ENCODE data around the gene HLX.

HLX gene

DNA sequence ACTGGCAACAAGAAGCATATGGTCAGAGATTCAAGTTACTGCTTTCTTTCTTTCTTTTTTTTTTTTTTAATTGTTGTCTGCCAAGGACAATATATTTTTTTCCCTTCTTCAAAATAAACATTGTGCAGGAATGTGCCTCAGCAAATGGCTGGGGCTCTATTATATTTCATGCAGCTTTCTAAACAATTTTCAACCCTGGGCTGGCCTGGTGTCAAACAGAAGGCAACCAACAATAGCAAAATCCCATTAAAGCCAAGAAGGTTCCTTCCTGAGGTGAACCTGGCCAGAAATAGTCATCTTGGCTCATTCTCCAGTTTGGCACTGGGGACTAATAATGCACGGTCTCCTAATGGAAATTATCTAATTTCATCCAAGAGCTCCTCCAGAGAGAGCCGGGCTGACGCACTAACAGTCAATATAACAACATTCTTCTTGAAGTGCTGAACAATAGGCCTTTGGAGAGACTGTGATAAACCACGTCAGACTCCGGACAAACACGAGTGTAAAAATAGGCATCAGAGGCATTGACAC lies 35.7 kb upstream of the HLX start:
- Histone ChIP-seq H3K79me2 (ENCODE audit: low read length) (no peaks in the 10 kb centered on the region), H3K27ac (ENCODE audit: low read length) (no peak overlapping the region)

DNA sequence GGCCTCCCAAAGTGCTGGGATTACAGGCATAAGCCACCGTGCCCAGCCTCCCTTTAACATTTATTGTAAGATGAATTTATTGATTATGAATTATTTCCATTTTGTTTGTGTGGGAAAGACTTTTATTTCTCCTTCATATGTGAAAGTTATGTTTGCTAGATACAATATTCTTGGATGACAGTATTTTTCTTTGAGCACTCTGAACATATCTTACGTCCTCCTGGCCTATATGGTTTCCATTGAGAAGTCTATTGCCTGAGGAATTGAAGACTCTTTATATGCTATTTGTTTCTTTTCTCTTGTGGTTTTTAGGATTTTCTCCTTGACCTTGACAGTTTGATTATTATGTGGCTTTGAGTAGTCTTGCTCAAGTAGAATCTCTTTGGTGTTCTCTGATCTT lies 26.8 kb upstream of the HLX start:
- no peak for TF ChIP-seq EZH2phosphoT487 (IDR thresholded peaks at IDR 0.05; ENCODE audit: low read length)
- TF ChIP-seq, protein P1, sequence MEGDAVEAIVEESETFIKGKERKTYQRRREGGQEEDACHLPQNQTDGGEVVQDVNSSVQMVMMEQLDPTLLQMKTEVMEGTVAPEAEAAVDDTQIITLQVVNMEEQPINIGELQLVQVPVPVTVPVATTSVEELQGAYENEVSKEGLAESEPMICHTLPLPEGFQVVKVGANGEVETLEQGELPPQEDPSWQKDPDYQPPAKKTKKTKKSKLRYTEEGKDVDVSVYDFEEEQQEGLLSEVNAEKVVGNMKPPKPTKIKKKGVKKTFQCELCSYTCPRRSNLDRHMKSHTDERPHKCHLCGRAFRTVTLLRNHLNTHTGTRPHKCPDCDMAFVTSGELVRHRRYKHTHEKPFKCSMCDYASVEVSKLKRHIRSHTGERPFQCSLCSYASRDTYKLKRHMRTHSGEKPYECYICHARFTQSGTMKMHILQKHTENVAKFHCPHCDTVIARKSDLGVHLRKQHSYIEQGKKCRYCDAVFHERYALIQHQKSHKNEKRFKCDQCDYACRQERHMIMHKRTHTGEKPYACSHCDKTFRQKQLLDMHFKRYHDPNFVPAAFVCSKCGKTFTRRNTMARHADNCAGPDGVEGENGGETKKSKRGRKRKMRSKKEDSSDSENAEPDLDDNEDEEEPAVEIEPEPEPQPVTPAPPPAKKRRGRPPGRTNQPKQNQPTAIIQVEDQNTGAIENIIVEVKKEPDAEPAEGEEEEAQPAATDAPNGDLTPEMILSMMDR (IDR thresholded peaks at IDR 0.05; ENCODE audit: low read length), result no peak
- TF ChIP-seq EZH2 (optimal IDR thresholded peaks at IDR 0.05; ENCODE audit: low read depth, low read length), result no peak
- no peak overlapping the region for H3K27ac ChIP-seq (ENCODE audit: low read length)
- H3K4me2 ChIP-seq (ENCODE audit: low read depth, low read length), result no peak overlapping the region
- H3K9ac ChIP-seq (ENCODE audit: low read length), result no peak overlapping the region
- no peak overlapping the region for H2AFZ ChIP-seq (ENCODE audit: low read length)
- peaks cover 8% of the 10 kb centered on the region for H3K4me1 ChIP-seq (ENCODE audit: low read length)
- no peaks in the 10 kb centered on the region for H4K20me1 ChIP-seq (ENCODE audit: insufficient read depth, low read length)
- H3K9me2 ChIP-seq (replicated peaks; ENCODE audit: insufficient read depth, low read length), result no peaks in the 10 kb centered on the region
- H3K9me3 ChIP-seq (replicated peaks; ENCODE audit: insufficient read depth, low read length), result no peaks in the 10 kb centered on the region
- H3K4me3 ChIP-seq (ENCODE audit: low read length), result no peak overlapping the region
- no peaks in the 10 kb centered on the region for H3K79me2 ChIP-seq (ENCODE audit: low read length)
- no peak for DNase-seq
- no peaks in the 10 kb centered on the region for H3K27me3 ChIP-seq (replicated peaks; ENCODE audit: insufficient read depth, low read length)
- H3K36me3 ChIP-seq (replicated peaks; ENCODE audit: insufficient read depth, low read length), result no peaks in the 10 kb centered on the region
- no peaks in the 10 kb centered on the region for H3F3A ChIP-seq (ENCODE audit: insufficient read depth, low read length)

More for the DNA sequence above, 35.7 kb upstream of the HLX start:
- Histone ChIP-seq H3F3A (ENCODE audit: insufficient read depth, low read length) (no peaks in the 10 kb centered on the region), H3K9me2 (replicated peaks; ENCODE audit: insufficient read depth, low read length) (no peaks in the 10 kb centered on the region), H3K9me3 (replicated peaks; ENCODE audit: insufficient read depth, low read length) (no peaks in the 10 kb centered on the region), H4K20me1 (ENCODE audit: insufficient read depth, low read length) (no peaks in the 10 kb centered on the region), H3K4me1 (ENCODE audit: low read length) (no peaks in the 10 kb centered on the region), H3K36me3 (replicated peaks; ENCODE audit: insufficient read depth, low read length) (no peaks in the 10 kb centered on the region), H3K27me3 (replicated peaks; ENCODE audit: insufficient read depth, low read length) (no peaks in the 10 kb centered on the region), H2AFZ (ENCODE audit: low read length) (no peak overlapping the region), H3K4me3 (ENCODE audit: low read length) (no peak overlapping the region), H3K4me2 (ENCODE audit: low read depth, low read length) (no peak overlapping the region), H3K9ac (ENCODE audit: low read length) (no peak overlapping the region)
- TF ChIP-seq, protein P1 (IDR thresholded peaks at IDR 0.05; ENCODE audit: low read length), result no peak
- TF ChIP-seq EZH2phosphoT487 (IDR thresholded peaks at IDR 0.05; ENCODE audit: low read length) (no peak), EZH2 (optimal IDR thresholded peaks at IDR 0.05; ENCODE audit: low read depth, low read length) (no peak)
- no peak for DNase-seq

DNA sequence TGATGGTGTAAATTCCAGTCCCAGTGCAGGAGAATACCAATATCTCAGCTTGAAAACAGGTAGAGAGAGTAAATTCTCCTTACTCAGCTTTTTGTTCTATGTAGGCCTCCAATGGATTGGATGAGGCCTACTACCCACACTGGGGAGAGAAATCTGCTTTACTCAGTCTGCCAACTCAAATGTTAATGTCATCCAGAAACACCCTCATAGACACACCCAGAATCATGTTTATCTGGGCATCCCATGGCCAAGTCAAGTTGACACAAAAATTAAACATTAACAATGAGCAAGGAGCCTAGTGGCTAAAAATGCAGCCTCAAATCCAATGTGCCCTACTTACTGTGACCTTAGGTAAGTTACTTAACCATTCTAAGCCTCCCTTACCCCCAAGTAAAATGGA lies 6.9 kb upstream of the HLX start:
- H3K36me3 ChIP-seq (replicated peaks; ENCODE audit: insufficient read depth, low read length), result no peaks in the 10 kb centered on the region
- no peaks in the 10 kb centered on the region for H3K9me2 ChIP-seq (replicated peaks; ENCODE audit: insufficient read depth, low read length)
- TF ChIP-seq EZH2 (optimal IDR thresholded peaks at IDR 0.05; ENCODE audit: low read depth, low read length) (no peak), EZH2phosphoT487 (IDR thresholded peaks at IDR 0.05; ENCODE audit: low read length) (no peak)
- TF ChIP-seq, protein P1 (IDR thresholded peaks at IDR 0.05; ENCODE audit: low read length), result no peak
- no peaks in the 10 kb centered on the region for H3K9me3 ChIP-seq (replicated peaks; ENCODE audit: insufficient read depth, low read length)
- no peak overlapping the region for H2AFZ ChIP-seq (ENCODE audit: low read length)
- no peak for DNase-seq
- no peaks in the 10 kb centered on the region for H3K79me2 ChIP-seq (ENCODE audit: low read length)
- no peak overlapping the region for H3K27ac ChIP-seq (ENCODE audit: low read length)
- H3K4me2 ChIP-seq (ENCODE audit: low read depth, low read length), result no peak overlapping the region
- H3F3A ChIP-seq (ENCODE audit: insufficient read depth, low read length), result no peaks in the 10 kb centered on the region
- H3K27me3 ChIP-seq (replicated peaks; ENCODE audit: insufficient read depth, low read length), result no peaks in the 10 kb centered on the region
- no peaks in the 10 kb centered on the region for H4K20me1 ChIP-seq (ENCODE audit: insufficient read depth, low read length)
- 0 out of 2 replicates have a peak, but pooled peaks cover 5% of the 10 kb centered on the region for H3K4me1 ChIP-seq (ENCODE audit: low read length)
- H3K9ac ChIP-seq (ENCODE audit: low read length), result no peak overlapping the region
- H3K4me3 ChIP-seq (ENCODE audit: low read length), result no peak overlapping the region

Measured in MM.1S (cell line).